ENCODE results near the gene HDAC10. TPM values are rescaled to one million over a fixed set of nuclear protein-coding genes. Genes with fewer than 3 reads are reported as not detected.

Gene HDAC10
- total RNA-seq, 3 donors from 2014 or later (not counting 1 experiment from before 2014, with no cell fraction given) = 112 to 131 (median 123) TPM

DNA sequence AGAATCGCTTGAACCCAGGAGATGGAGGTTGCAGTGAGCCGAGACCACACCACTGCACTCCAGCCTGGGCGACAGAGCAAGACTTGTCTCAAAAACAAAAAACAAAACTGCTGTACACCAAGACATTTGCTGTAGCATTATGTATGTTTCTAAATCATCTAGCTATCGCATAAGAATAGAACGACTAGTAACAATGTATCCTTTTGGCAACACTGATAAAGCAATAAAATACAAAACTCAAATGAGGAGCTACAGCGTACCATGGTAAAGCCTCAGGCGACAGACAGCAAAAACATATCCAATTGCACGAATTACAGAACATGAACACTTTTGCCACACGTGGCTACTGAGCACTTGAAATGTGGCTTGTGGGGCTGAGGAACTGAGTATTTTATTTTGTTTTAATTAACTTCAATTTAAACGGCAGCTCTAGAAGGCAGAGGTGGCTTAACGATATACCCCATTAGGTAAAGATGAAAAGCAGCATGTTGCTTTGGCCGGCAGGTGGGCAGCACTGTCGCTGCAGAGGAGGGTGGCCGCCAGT, 8.6 kb downstream of the HDAC10 start:
- Histone ChIP-seq H3K9me3 (ENCODE audit: control insufficient read depth, insufficient read depth, low read length) (no peaks in the 10 kb centered on the region), H3K27ac (ENCODE audit: low read length) (no peak overlapping the region), H3K27me3 (ENCODE audit: control insufficient read depth, insufficient read depth, low read length) (no peaks in the 10 kb centered on the region), H3K36me3 (ENCODE audit: control insufficient read depth, insufficient read depth, low read length) (peaks cover 21% of the 10 kb centered on the region), H3K4me1 (ENCODE audit: control insufficient read depth, insufficient read depth, low read length) (peaks cover 53% of the 10 kb centered on the region), H3K4me3 (ENCODE audit: low read length) (no peak overlapping the region)
- no peaks in the 10 kb centered on the region for H3K9me3 Mint-ChIP-seq
- TF ChIP-seq, protein P1, sequence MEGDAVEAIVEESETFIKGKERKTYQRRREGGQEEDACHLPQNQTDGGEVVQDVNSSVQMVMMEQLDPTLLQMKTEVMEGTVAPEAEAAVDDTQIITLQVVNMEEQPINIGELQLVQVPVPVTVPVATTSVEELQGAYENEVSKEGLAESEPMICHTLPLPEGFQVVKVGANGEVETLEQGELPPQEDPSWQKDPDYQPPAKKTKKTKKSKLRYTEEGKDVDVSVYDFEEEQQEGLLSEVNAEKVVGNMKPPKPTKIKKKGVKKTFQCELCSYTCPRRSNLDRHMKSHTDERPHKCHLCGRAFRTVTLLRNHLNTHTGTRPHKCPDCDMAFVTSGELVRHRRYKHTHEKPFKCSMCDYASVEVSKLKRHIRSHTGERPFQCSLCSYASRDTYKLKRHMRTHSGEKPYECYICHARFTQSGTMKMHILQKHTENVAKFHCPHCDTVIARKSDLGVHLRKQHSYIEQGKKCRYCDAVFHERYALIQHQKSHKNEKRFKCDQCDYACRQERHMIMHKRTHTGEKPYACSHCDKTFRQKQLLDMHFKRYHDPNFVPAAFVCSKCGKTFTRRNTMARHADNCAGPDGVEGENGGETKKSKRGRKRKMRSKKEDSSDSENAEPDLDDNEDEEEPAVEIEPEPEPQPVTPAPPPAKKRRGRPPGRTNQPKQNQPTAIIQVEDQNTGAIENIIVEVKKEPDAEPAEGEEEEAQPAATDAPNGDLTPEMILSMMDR (IDR thresholded peaks at IDR 0.05) = no peak
- H3K27ac Mint-ChIP-seq = peak overlapping the region; percentile 96 to 98
- H3K27me3 Mint-ChIP-seq (ENCODE audit: low read depth in 2 of 2) = no peaks in the 10 kb centered on the region
- WGBS (ENCODE audit: insufficient coverage) = 75% methylated on average over 13 of the region's 14 CpGs
- DNase-seq (no peak), ATAC-seq (no peak)
- no peaks in the 10 kb centered on the region for H3K36me3 Mint-ChIP-seq
- H3K4me3 Mint-ChIP-seq = peak overlapping the region; percentile 99
- peaks cover 23 to 33% of the 10 kb centered on the region in 2 donors for H3K4me1 Mint-ChIP-seq
- intact Hi-C loops (cut with micrococcal nuclease) = no loop called here

DNA sequence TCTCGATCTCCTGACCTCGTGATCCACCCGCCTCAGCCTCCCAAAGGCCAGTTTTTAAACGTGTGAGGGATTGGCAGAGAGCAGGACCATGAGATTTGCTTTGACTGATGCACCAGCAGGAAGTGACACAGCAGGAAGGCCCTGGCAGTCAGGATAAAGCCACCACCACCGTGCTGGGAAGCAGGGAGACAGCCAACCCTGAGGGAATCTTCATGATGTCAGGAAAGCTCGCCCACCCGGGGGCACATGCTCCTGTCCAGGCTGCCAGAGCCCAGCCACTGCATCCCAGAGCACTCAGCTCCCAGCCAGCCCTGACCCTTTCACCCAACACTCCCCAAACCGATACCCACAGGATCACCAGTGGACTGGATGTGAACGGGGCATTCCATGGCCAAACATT, 12.3 kb downstream of the HDAC10 start:
- H3K4me1 Mint-ChIP-seq = peaks cover 35 to 46% of the 10 kb centered on the region in 2 donors
- intact Hi-C loops (cut with micrococcal nuclease) = no loop called here
- no peak overlapping the region for H3K27ac Mint-ChIP-seq

DNA sequence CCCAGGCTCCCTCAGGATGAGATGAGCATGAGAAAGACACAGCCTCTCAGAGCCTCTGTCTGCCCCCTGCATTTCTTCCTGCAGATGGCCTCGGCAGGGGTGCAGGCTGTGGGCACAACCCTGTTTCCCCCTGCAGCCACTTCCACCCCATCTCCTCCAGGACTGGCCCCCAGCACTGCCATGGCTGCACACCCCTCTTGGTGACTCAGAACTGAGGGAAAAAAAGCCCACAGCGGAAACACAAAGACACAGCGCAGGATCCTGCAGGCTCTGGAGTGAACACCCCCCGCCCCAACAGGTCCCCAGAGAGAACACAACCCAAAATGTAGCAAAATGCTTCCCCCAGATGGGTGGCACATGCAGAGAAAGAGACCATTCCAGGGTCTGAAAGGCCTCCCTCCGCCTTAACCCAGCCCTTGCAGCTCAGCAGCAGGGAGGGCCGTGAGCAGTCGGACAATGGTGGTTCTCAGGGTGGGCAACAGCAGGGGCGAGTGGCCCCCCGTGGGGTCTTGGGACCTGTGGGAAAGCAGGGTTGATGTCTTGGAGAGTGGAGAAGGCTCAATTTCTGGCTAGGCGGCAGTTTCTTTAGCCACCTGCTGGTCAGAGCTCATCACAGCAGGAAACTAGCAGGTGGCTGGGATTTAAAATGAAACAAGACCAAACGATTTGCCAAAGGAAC, 14.2 kb downstream of the HDAC10 start:
- WGBS (ENCODE audit: insufficient coverage) = 80% methylated on average over 11 of the region's 11 CpGs
- Mint-ChIP-seq H3K4me3 (no peak overlapping the region), H3K9me3 (no peaks in the 10 kb centered on the region), H3K27me3 (ENCODE audit: low read depth in 2 of 2) (no peaks in the 10 kb centered on the region), H3K36me3 (no peaks in the 10 kb centered on the region), H3K27ac (no peak overlapping the region), H3K4me1 (peaks cover 31 to 40% of the 10 kb centered on the region in 2 donors)
- H3K27me3 ChIP-seq (ENCODE audit: control insufficient read depth, insufficient read depth, low read length) = no peaks in the 10 kb centered on the region
- H3K36me3 ChIP-seq (ENCODE audit: control insufficient read depth, insufficient read depth, low read length) = peaks cover 21% of the 10 kb centered on the region
- TF ChIP-seq, protein P1 (IDR thresholded peaks at IDR 0.05) = peak; percentile 15
- intact Hi-C loops (cut with micrococcal nuclease) = no loop called here
- DNase-seq = no peak
- no peaks in the 10 kb centered on the region for H3K9me3 ChIP-seq (ENCODE audit: control insufficient read depth, insufficient read depth, low read length)
- H3K4me3 ChIP-seq (ENCODE audit: low read length) = no peak overlapping the region
- no peak overlapping the region for H3K27ac ChIP-seq (ENCODE audit: low read length)
- H3K4me1 ChIP-seq (ENCODE audit: control insufficient read depth, insufficient read depth, low read length) = peaks cover 18% of the 10 kb centered on the region
- peak in 1 of 3 donors; percentile 41 for ATAC-seq

More for the DNA sequence above, 12.3 kb downstream of the HDAC10 start:
- Mint-ChIP-seq H3K27me3 (ENCODE audit: low read depth in 2 of 2) (no peaks in the 10 kb centered on the region), H3K9me3 (no peaks in the 10 kb centered on the region), H3K4me3 (no peak overlapping the region), H3K36me3 (no peaks in the 10 kb centered on the region)
- Histone ChIP-seq H3K9me3 (ENCODE audit: control insufficient read depth, insufficient read depth, low read length) (no peaks in the 10 kb centered on the region), H3K36me3 (ENCODE audit: control insufficient read depth, insufficient read depth, low read length) (peaks cover 13% of the 10 kb centered on the region), H3K27ac (ENCODE audit: low read length) (no peak overlapping the region), H3K4me1 (ENCODE audit: control insufficient read depth, insufficient read depth, low read length) (peaks cover 37% of the 10 kb centered on the region), H3K27me3 (ENCODE audit: control insufficient read depth, insufficient read depth, low read length) (no peaks in the 10 kb centered on the region), H3K4me3 (ENCODE audit: low read length) (no peak overlapping the region)
- WGBS (ENCODE audit: insufficient coverage) = 79% methylated on average over 8 of the region's 9 CpGs
- DNase-seq = no peak
- TF ChIP-seq, protein P1 (IDR thresholded peaks at IDR 0.05) = no peak
- ATAC-seq = no peak

All from natural killer cell (primary cell).